AML-193 (cell line): ENCODE measurements around the gene RASGEF1C.
"Not testable (repeated sequence)": the region's sequence is repeated elsewhere in the genome, so short reads cannot be mapped to it uniquely, and the experiment has no call there.

Experiments used
- DNase-seq, 2 experiments: peaks; one replicate each; lab custom pipeline; 2025; lab: John Stamatoyannopoulos, UW

The RASGEF1C gene

GRCh38 chr5:180135967-180136629 is 72.9 kb downstream of the RASGEF1C start:
- no peak for DNase-seq

GRCh38 chr5:180135128-180135955 is 73.7 kb downstream of the RASGEF1C start:
- peak; percentile 53 to 59 for DNase-seq

- DNase-seq: no peak
These were observed 75.0 kb downstream of the RASGEF1C start for GRCh38 chr5:180133971-180134508.

GRCh38 chr5:180133551-180133950 is 75.5 kb downstream of the RASGEF1C start:
- no peak for DNase-seq

GRCh38 chr5:180133060-180133459 is 76.0 kb downstream of the RASGEF1C start:
- no peak for DNase-seq

GRCh38 chr5:180130876-180131740 is 77.9 kb downstream of the RASGEF1C start:
- no peak for DNase-seq

GRCh38 chr5:180130291-180130869 is 78.6 kb downstream of the RASGEF1C start:
- DNase-seq: no peak

- DNase-seq: no peak
These were observed 79.5 kb downstream of the RASGEF1C start for GRCh38 chr5:180129291-180130190.

GRCh38 chr5:180128671-180129261 is 80.2 kb downstream of the RASGEF1C start:
- DNase-seq: no peak

GRCh38 chr5:180127682-180128670 is 81.0 kb downstream of the RASGEF1C start:
- no peak for DNase-seq

GRCh38 chr5:180126716-180127681 is 82.0 kb downstream of the RASGEF1C start:
- DNase-seq: peak in 1 of 2 experiments; percentile 13

- not testable (repeated sequence) for DNase-seq
These were observed 82.9 kb downstream of the RASGEF1C start for GRCh38 chr5:180126156-180126555.

- DNase-seq: not testable (repeated sequence)
These were observed 84.3 kb downstream of the RASGEF1C start for GRCh38 chr5:180124662-180125061.

- DNase-seq: no peak
These were observed 86.1 kb downstream of the RASGEF1C start for GRCh38 chr5:180122875-180123274.

- no peak for DNase-seq
These were observed 87.1 kb downstream of the RASGEF1C start for GRCh38 chr5:180121826-180122413.

GRCh38 chr5:180120237-180121101 is 88.5 kb downstream of the RASGEF1C start:
- DNase-seq: no peak

GRCh38 chr5:180119903-180120236 is 89.1 kb downstream of the RASGEF1C start:
- DNase-seq: no peak
